Stimulated activated CD8-positive, alpha-beta memory T cell treated with anti-CD3 and anti-CD28 coated beads, Interleukin-4, amount 100 ng/mL, for 1 hour (primary cell): ENCODE data around the gene ABHD5.
A peak's percentile ranks its signal among the peaks of the same experiment; 100 is the strongest.

Experiments
- DNase-seq, 2 donors: peaks; one replicate each; pipeline ENCODE4 v3.0.0-alpha.2; 2020; ENCODE audit warnings: low read depth in 2 of 2, low spot score in 1 of 2

Gene ABHD5

DNA sequence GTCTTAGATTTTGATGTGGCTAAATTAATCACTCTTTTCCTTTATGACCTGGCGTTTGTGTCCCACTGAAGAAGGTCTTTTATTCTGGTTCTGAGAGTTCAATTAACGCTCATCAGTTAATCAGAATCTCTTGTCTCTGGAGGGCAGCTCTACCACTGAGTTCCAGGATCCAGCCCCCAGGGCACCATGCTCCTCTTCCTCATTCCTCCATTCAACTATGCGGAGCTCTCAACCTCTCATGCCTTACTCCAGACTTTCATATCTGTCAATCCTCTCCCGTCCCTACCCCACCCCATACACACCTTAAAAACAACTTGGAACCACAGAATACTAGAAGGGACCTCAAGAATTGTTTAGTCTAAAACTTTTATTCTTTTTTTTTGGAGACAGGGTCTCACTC lies 4.8 kb upstream of the ABHD5 start:
- DNase-seq: no peak

DNA sequence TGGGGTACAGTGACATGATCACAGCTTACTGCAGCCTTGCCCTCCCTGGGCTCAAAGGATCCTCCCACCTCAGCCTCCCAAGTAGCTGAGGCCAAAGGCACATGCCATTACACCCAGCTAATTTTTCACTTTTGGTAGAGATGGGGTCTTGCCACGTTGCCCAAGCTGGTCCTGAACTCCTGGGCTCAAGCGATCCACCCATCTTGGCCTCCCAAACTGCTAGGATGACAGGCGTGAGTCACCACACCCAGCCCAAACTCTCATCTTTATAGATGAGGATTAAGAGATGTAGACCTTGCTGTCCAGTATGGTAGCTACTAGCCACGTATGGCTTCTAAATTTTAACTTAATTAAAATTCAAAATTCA lies 4.4 kb upstream of the ABHD5 start:
- DNase-seq: no peak

DNA sequence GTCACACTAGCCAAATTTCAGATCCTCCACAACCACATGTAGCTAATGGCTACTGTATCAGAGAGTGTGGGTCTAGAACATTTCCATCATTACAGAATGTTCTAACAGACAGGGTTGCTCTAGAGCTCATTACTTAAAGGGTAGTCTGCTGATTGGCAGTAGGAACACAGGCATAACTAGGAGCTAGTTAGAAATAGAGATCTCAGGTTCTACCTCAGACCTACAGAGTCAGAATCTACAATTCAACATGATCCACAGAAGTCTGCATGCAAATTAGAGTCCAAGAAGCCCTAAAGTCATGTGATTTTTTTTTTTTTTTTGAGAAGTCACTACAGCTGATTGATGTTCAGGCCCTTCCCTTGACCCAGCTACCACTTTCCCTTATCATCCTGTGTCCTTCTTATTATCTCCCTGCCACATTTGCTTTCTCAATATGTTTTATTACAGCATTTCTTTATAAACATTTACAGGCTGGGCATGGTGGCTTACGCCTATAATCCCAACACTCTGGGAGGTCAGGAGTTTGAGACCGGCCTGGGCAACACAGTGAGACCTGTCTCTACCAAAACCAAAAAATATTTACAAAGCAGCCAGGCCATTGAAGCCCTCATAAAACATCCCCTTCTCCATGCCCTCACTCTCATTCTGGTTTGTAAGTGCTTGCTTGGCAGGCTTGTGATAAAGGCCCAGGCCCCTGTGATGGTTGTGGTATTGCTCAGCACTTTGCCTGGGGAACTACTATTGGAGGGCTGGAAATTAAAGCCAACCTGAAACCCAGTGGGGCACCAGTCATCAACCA lies 3.8 kb upstream of the ABHD5 start:
- DNase-seq: no peak

DNA sequence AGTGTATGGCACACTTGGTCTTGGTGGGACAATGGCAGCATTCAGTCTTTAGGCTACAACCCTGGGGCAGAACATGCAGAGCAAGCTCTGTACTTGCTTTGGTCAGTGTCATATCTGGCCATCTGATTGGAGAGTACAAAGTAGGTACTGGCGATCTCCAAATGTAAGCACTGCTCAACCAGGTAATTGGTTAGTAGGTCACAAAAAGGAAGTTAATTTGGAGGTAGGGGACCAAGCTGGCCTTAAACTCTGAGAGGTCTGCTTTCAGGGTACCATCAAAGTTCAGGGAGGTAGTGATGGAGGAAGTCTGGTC lies 3.3 kb upstream of the ABHD5 start:
- DNase-seq: no peak

DNA sequence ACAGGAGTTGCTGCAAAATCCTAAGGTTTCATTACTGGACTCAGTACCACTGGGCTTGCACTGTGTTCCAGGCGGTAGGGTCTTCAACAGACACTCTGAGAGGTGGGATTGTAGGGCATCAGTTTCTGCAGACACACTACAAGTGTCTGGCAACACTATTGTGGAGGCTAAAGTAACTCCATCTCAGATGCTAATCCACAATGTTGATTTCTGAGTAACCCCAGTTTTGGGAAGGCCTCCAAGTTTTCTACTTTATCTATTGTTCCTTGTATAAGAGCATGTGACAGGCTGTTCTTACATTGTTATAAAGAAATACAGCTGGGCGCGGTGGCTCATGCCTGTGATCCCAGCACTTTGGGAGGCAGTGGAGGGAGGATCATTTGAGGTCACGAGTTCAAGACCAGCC lies 2.5 kb upstream of the ABHD5 start:
- no peak for DNase-seq

DNA sequence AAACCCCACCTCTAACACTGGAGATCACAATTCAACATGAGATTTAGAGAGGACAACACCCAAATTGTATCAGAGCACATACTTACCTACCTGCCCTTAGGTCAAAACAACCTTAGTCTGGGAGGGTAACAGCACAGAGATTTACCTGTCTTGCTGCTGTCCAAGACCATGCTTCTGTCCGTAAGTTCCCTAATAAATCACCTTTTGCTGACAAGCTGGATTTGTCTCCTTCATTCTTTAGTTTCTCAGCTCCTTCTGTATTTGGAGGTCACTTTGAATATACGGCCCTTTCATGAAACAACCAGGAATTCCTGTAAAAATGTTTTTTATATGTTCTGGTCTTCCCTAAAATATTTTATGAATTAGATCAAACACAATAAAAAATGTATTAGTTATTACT lies 1.6 kb upstream of the ABHD5 start:
- no peak for DNase-seq

DNA sequence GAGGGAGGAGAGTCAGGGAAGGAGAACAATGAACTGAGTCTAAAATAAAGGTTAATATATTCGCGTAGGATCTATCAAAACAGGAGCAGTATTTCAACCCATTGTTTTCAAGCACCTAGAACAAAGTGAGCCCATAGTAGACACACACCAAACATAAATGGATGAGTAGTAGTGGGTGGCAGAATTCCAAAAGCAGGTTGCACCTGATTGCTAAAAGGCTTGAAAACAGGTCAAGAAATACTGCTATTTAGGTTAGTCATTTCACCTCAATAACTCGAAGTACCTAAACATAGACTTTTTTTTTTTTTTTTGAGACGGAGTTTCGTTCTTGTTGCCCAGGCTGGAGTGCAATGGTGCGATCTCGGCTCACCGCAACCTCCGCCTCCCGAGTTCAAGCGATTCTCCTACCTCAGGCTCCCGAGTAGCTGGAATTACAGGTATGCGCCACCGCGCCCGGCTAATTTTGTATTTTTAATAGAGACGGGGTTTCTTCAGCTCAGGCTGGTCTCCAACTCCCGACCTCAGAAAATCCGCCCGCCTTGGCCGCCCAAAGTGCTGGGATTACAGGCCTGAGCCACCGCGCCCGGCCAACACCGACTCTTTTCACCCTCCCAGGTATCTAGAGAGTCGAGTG lies 855 bp upstream of the ABHD5 start:
- DNase-seq: no peak

DNA sequence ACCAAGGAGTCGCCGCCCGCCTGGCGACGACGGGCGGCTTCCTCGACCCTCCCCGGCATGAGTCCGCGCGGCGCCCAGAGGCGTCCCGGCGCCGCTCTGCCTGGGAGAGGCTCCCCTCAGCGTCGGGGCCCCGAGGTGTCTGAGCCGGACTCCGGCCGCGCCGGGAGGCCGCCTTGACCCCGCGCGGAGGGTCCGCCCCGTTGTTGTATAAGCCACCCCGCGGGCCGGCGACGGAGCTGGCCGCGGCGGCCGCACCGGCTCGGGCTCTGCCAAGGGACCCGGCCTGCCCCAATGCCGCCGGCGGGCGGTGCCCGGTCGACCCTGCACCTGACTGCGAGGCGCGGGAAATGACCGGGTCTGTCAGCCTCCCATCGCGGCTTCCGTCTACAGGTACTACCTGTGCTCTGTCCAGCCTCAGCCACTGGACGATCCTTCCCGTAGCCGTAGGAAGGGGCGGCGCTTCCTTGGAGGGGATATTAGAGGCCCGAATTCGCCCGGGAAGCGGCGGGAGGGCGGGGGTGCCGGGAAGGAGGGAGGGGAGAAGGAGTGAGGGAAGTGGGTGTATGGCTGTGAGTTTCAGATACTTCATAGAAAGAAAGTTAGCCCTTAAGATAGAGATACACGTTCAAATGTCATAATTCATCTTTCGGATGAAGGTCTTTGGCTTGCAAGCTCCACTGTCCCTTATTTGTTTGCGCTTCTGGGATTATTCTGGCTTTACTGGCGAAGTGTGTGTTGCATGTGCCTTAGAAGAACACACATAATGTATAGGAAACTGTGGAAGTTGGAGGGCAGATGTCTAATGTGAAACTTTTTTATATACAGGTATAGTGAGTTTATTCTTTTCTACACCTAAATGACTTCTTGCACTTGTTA lies 620 bp downstream of the ABHD5 start:
- peak; percentile 1 to 4 for DNase-seq

DNA sequence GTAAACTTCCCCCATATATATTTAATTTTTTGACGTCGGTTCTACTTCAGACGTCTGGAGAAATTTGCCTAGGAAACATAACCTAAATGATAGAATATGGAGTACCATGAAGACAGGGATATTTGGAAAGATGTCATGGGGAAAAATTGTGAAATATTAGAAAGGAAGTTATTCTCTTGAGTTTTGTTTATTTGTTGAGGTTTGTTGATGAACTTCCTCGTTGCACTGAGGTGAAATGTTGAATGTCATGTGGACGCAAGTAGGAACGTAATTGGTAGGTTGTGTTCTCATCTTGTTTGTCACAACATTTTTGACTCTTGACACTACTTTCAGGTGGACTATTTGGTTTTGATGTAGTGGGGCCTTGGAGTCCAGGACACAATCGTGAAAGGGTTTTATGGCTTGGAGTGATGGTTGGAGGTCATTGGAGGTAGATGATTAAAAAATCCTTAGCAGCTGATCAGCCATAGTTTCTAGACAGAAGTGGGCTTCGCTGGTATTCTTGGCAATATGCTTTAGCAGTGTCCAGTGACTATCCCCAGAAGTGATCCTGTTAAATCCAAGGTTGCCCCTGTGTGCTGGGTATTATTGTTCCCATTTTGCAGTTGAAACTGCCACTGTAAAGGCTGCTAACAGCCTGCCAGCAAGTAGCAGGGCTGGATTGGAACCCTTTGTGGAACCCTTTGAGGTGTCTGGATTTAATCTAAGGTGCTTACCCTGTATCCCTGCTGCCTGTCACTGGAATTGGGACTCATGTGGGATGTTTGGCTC lies 1.5 kb downstream of the ABHD5 start:
- DNase-seq: no peak

DNA sequence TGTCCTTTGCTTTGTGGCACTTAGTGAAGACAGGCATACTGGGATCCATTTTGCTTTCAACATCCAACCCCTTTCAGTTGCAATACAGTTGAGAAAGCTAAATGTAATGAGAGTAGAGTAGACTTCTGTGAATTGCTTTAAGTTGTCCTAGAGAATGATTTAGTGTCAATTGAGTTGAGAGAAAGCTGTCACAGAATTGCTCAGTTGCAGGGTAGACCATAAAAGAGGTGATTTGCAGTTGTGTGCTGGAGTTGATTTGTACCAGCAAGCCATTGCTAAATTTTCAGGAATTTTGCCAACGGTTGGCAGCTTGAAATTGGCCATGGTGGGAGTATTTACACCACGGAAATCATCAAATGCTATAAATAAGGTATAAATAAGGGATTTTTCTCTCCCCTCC lies 2.2 kb downstream of the ABHD5 start:
- no peak for DNase-seq

DNA sequence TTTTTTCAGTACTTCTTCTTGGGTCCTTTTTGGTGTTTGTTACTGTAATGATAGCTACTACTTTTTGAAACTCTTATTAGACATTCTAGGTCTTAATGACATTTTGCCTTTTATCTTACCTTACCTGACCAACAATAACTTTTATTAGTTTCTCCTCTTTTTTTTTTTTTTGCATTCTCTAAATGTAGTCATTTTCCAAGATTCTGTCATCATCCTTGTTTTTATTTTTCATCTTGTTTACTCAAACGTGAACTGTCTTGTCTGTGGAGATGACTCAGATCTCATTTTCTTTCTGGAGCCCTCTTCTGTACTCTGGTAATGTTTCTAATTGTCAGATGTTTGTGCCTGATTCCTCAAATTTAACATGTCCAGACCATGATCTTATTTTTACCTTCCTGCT lies 2.9 kb downstream of the ABHD5 start:
- no peak for DNase-seq

DNA sequence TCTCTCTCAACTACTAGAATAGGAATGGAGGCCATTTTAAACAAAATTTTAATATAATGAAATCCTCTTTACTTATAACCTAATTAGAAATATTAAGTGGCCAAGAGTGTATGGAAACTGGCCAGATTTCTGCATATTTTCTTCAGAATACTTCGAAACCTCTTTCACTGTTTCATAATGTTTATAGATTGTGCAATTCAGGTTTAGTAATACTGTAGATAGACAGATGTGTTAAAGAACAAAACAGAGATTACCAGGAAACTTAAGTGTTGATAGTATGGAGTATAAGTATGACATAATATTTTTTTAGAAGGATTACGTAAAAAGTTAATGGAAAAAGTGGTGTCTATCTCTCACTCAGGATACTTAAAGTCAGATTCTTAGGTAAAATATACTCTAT lies 4.7 kb downstream of the ABHD5 start:
- DNase-seq: no peak

DNA sequence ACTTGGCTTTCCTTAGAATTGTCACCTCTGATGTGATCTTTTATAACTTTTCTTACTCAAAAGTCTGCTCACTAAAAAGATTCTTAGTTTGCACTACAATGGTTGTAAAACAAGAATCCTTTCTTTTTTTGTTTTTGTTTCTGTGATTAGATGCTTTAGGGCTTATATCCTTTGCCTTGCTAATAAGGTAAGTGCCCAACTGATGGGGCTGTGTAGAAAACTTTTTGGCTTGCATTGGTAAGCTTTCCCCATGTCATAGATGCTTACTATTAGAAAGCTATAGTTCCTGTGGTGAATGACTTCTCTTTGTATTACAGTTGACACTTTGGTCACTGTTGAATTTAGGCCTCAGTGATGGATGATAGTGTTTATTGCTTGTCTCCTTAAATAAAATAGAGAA lies 5.1 kb downstream of the ABHD5 start:
- DNase-seq: no peak

DNA sequence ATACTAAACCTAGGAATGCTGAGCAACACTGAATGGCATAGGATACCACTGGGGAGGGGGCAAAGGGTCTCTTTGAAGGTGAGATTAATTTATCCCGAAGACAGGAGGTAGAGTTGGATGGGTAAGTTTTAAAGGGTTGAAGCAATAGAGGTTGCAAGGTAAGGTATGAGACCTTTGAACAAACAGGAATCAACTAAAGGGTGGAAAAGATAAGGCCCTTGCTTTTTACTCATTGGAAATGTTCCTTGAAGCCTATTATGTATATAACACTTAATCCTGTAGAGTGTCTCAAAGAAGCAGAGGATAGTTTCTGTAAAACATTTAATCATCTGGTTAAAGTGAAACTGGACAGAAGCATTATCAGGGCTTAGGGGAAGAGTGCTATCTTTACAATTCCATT lies 5.7 kb downstream of the ABHD5 start:
- DNase-seq: no peak

DNA sequence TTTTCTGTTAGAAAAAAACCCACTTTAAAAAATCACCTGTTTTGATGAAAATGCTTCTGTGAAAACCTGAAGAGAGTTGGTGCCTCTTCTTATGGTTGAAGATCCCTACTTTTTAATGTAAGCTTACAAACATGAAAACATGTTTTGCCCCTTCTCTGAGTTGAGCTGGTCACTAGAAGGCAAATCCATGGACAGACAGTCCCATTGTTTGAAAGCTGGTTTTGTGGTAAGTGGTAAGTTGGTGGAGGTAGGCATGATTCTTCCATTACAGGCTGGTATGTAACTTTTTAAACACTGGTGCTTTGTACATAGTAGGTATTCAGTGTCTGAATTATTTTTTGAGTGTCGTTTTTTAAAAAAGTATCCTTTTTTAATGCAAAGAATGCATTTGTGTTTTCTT lies 6.1 kb downstream of the ABHD5 start:
- DNase-seq: no peak

DNA sequence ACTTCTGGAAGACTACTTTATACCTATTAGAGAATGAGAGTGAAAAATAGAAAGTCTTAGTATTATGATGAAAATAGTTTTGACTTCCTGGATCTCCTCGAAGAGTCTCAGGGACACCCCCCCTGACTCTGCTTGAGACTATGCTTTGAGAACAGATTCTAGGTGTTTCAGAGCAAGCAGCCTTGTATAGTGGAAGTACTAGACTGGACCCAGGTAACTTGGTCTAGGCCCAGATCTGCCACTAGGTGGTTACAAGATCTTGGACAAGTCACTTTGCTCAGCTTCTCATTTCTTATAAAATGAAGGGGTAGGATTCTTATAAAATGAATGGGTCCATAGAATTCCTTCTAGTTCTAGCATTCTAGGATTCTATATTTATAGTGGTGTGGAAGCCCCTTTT lies 9.1 kb downstream of the ABHD5 start:
- no peak for DNase-seq

DNA sequence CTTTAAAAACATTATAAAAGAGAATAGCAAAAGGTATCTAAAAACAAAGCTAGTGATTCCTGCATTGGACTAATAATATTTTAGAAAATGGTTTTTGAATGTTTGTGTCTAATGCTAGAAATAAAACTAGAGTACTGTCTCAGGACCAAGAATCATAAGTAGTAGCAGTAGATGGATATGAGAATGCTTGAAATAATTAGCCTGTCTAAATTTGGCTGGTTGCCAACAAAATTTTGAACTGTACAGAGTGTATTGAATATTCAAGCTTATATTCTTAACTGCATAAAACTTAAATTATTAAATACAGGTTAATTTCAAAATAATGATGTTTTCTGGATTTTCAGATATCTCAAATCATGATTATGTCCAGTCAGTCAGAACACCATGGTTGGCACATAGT lies 14.0 kb downstream of the ABHD5 start:
- no peak for DNase-seq

DNA sequence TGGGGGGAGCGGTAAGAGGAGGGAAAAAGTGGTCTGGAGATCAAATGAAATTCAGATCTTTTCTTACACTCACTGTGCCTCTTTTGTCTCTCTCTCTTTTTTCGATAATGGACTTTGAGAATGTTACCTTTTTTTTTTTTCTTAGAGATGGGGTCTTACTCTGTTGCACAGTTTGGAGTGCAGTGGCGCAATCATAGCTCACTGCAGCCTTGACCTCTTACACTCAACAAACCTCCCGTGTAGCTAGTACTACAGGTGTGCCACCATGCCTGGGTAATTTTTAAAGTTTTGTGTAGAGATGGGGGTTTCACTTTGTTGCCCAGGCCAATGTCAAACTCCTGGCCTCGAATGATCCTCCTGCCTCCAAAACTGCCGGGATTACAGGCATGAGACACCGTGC lies 15.6 kb downstream of the ABHD5 start:
- no peak for DNase-seq

DNA sequence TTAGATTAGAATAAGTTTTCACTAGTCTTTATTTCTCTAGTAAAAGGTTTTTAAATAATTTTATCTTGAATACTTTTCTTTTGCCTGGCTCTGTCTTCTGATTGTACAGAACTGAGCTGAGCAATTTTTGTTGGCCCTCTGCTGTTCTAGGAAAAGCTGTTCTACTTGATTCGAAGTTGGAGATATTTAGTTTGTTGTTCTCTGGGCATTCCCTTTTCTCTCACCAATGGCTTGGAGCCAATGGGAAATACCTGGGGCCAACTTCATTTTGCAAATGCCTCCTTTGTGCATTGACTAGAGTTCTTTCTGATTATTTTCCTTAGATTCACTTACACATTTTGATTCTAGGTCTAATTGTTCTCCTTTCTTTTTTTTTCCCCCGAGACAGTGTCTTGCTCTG lies 16.5 kb downstream of the ABHD5 start:
- no peak for DNase-seq

DNA sequence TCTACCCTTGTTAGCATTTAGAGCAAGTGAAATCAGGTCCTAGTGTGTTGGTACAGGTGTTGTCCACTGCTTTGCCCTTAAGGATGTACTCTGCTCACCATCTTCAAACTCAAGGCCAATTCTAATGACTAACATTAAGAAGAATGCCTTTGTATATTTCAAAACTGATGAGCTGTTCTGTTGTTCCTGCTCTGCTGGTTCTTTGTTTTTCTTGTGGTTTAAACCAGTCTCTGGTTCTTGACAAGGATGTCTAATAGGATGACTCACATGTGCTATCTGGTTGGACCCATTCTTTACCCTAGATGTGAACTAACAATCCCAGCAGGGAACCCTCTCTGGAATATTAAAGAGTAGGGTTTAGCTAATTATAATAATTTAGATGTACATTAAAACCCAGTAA lies 17.3 kb downstream of the ABHD5 start:
- DNase-seq: no peak

DNA sequence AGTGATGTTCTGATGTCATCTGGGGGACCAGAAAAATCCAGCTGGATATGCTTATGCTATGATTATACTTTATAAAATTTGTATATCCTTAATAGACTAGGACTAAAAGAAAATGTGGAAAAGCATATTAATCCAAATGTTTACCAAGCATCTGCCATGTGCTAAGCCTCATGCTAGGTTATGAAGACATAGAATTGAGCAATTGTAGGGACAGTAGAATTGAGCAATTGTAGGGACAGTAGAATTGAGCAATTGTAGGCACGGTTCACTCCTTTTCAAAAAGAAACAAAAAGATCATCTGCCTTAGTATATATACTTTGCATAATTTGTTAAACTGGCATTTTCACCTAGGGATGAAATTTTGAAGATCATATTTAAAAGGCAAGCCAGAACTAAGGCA lies 18.3 kb downstream of the ABHD5 start:
- DNase-seq: no peak

DNA sequence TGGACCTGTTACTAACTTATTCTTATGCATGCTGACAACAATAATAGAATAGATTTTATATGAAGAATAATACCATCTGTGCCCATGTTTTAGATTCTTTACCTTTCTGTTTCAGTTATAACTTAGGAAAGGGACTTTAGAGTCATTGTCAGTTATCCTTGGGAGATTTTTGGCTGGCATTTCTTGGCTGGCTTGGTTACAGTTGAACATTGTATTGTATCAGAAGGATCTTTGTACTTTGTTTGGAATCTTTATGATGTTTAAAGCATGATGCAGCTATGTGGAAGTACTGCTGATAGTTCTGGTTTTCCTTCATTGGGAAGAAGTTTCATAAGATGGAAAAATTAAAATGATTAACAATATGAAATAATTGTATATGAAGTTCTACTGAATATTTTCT lies 19.9 kb downstream of the ABHD5 start:
- DNase-seq: no peak
